Pulmonary artery endothelial cell (primary cell): ENCODE results near the gene PRSS57. TPM values are rescaled to one million over a fixed set of nuclear protein-coding genes. Genes with fewer than 3 reads are reported as not detected.
A peak's percentile ranks its signal among the peaks of the same experiment; 100 is the strongest.
"Not testable (repeated sequence)": the region's sequence is repeated elsewhere in the genome, so short reads cannot be mapped to it uniquely, and the experiment has no call there.

Experiments used
- DNase-seq: peaks from one replicate; pipeline ENCODE4 v3.0.0-alpha.2; 2011; ENCODE audit warnings: low read depth, low spot score
- total RNA-seq: library from RNA; depleted of rRNA; stranded (reverse); fragments of >200 nt; gene quantifications from 2 replicates; pipeline ENCODE4 v1.2.3, GENCODE V29; 2014

The PRSS57 gene
- total RNA-seq, 1 donor from 2014 or later: 0.07 TPM

DNA sequence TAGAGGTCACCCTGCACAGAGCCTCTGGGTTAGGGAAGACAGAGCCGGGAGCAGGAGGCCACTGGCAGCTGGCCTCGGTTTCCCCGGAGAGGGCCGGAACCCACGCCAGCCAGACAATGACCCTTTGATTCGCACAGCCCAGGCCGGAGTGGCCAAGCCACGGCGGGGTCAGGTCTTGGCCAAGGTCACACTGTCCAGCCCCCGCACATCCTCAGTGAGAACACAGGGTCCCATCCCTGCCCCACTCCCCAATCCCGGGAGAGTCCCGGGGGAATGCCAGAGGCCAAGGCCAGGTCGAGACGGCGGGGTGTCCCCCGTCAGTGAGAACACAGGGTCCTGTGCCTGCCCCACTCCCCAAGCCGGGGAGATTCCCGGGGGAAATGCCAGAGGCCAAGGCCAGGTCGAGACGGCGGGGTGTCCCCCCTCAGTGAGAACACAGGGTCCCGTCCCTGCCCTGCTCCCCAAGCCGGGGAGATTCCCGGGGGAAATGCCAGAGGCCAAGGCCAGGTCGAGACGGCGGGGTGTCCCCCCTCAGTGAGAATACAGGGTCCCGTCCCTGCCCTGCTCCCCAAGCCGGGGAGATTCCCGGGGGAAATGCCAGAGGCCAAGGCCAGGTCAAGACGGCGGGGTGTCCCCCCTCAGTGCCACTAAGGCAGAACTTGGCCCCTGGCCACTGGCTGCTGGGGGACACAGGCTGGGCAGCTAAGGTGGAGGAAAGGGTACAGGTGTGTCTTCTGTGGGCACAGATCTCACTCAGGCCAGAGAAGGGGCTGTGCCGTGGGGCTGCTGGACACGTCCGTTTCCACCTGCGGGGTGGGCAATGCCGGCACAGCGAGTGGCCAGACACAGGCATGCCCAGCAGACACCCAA is 20.7 kb downstream of the PRSS57 start:
- no peak for DNase-seq

DNA sequence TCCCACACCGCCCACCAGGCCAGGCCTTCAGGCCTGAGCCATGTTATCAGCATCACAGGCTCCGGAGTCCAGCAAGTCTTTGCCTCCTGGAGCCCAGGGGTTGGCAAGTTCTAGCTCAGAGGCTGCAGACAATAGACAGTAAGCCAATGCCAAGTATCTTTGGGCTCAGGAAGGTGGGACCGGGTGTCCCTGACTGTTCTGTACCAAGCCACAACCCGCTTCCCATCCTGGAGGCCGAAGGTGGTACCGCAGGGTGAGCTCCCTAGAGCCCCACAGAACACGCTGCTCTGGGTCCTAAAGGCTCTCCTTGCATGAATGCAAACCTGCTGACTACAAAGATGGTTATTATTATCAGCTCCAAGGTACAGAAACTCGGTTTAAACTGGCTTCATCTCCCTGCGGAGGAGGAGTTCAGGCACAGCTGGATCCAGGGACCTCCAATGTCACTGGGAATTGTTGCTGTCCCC is 24.6 kb downstream of the PRSS57 start:
- no peak for DNase-seq

DNA sequence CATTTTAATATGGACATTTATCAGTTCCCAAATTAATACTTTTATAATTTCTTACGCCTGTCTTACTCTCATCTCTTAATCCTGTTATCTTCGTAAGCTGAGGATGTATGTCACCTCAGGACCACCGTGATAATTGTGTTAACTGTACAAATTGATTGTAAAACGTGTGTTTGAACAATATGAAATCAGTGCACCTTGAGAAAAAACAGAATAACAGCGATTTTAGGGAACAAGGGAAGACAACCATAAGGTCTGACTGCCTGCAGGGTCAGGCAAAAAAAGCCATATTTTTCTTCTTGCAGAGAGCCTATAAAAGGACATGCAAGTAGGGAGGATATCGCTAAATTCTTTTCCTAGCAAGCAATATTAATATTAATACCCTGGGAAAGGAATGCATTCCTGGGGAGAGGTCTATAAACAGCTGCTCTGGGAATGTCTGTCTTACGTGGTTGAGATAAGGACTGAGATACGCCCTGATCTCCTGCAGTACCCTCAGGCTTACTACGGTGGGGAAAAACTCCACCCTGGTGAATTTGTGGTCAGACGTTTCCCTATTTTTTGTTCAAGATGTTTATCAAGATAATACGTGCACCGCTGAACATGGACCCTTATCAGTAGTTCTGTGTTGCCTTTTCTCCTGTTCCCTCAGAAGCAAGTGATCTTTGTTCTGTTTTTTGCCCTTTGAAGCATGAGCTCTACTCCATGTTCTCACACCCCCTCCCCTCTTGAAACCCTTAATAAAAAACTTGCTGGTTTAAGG is 26.4 kb downstream of the PRSS57 start:
- DNase-seq: not testable (repeated sequence)

DNA sequence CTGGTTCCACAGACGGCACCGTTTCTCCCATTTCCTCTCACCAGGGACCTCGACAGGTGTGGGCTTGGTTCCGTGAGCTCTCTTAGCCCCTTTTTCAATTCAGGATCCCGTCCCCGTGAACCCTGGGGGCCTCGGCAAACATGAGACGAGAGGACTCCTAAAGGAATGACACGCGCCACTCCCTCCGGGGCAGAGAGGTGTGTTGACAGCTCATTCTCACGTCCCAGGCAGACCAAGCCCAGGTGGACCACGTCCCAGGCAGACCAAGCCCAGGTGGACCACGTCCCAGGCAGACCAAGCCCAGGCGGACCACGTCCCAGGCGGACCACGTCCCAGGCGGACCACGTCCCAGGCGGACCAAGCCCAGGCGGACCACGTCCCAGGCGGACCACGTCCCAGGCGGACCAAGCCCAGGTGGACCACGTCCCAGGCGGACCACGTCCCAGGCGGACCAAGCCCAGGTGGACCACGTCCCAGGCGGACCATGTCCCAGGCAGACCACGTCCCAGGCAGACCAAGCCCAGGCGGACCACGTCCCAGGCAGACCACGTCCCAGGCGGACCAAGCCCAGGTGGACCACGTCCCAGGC is 28.2 kb downstream of the PRSS57 start:
- DNase-seq: not testable (repeated sequence)

DNA sequence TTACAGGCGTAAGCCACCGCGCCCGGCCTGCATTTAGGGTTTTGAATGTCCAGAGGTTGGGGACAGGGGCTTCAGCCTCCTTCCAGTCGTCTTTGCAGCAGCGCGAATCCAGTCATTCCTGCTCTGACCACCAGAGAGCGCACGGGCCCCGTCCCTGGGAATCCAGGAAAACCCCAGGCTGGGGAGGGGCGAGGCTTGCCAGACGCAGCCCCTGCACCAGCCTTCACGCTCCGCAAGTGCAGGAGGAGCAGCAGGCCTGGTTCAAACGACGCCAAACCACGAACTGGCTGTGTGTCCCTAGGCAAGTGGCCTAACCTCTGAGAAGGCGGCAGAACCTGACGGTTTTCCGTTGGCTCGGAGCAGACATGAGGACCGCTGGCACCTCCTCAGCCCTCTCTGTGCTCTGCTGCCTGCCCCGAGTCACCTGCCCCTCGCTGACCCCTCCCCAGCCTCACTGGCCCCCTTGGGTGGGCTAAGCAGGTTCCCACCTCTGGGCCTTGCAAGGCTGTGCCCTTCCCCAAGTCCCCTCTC is 30.3 kb downstream of the PRSS57 start:
- DNase-seq: peak; percentile 20

DNA sequence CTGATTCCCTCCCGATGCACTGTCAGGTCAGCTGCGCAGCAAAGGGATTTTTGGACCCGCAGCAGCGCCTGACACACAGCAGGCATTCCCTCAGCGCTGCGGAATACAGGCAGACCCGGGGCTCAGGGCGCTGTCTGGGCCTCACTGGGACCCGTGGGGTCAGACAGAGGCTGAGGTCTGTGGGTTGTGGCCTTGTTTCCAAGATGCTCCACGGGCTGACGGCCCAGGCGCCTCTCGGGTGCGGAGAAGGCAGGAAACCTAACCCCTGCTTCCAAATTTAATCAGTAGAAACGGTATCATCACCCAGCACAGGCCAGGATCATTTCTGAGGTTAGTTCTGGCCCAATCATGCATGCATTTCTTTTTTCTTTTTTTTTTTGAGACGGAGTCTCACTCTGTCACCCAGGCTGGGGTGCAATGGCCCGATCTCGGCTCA is 31.6 kb downstream of the PRSS57 start:
- no peak for DNase-seq

DNA sequence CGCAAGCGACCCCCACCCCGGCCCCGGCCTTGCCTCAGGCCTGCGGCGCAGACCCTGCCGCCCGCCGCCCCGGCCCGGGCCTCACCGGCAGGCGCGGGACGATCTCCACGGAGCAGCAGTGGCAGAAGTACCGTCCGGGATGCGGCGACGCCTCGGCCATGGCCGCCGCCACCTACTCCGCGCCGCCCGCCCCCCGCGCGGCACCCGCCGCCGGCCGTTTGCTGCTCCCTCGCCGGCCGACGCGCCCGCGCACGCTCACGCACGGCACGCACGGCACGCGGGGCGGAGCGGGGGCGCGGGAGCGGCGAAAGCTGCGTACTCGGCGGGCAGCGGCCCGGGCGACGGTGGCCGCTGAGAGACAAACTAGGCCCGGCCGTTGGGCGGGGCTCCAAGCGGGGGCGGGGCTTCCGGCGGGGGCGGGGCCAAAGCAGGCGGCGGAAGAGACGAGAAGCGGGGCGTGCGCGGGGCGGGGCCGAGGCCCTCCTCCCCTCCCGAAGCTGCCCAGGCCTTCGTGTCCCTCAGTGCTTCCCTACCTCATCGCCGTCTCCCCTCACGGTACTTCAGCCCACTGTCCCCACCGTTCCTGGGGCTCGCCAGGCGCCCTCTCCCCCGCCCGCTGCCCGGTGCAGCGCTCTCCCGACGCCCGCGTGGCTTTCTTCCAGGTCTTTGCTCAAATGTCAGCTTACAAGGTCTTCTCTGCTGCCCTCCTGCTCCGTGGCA is 32.1 kb downstream of the PRSS57 start, which contains the start of gene RNF126:
Gene RNF126 (minus strand): TSS at position 253 of the 720 bp plus-strand sequence. CDS start 93 bp downstream, at position 160.
- DNase-seq: peak; percentile 63

DNA sequence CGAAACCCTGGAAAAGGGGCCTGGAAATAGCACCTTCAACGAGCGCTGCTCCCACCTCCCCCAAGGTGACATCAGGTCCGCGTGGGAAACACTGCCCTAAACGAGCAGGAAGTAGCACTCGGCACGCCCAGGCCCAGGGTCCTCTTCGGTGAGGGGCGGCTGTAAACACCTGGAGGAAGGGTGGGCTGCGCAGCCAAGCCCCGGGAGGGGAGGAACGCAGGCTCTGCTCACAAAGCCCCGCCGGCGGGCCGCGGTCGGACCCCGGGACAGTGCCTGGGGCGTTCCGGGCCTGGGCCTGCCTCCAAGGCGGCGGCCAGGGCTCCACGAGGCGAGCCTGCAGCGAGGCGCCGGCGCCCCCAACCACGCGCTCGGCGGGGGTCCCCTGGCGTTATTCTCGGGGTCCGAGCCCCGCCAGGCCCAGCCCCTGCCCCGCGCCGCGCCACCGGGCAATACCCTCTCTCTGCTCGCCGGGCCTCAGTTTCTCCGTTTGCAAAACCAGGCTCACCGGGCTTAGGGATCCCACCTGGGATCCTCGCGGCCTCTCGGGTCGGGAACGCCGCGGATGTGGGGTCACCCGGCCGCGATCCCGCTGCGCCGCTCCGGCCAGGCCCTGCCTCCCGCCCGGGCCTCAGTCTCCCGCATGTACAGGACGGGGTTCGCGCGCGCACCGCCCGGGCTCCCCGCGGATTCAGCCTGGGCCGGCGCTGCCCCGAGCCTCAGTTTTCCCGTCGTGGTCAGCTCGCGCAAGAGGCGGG is 32.9 kb downstream of the PRSS57 start:
- no peak for DNase-seq

DNA sequence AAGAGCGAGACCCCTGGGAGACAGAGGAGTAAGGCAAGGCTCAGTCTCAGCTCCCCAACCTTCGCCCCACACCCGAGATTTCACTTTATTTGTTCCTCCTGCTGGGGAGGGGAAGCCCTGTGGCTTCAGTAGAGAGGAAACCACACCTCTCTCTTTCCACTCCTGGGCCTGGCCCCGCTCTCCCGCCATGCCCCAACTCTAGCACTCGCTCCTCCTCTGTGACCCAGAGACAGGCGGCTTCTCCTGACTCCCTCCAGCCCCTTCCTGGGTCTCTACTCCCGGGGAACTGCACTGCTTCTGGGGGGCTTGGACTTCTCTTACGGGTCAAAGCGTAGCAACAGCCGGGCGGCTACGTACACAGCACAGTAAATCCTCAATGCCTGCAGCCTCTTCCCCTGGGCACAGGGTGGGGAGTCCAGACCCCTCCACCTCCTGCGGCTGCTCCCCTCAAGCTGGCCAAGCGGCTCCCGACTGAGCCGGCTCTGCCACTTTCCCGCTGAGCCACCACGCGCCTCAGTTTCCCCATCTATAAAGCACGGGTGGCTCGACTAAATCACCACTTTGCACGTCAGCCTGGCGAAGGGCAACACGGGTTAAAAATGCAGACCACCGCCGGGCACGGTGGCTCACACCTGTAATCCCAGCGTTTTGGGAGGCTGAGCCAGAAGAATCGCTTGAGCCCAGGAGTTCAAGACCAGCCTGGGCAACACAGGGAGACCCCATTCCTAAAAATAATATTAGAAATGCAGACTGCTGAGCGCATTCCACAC is 33.6 kb downstream of the PRSS57 start:
- DNase-seq: no peak

DNA sequence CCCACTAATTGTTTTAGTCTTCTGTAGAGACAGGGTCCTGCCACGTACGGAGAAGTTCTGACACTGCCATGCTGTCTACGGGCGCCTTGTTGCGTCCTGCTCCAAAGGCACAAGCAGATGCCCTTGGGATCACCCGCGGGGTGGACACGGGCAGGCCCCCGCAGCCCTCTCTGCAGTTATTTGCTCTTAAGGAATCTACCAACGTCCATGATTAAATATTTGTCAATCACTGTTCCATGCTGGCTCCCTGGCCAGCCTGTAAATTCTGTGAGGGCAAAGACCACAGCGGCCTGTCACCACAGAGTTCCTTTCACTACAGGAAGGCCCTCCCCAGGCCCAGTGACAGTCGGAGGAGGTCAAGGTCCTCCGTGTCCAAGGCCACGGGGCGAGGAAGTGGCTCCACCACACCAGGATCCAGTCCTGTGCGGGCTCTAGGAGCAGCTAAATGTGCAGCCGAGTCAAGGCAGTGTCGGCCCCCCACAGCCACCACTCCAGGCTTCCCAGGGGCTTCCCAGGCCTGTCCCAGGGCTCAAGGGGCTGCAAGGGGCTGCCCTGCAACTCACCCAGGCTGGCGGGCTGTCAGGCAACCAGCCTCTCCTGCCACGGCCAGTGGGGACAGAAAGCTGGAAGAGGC is 34.3 kb downstream of the PRSS57 start:
- no peak for DNase-seq

DNA sequence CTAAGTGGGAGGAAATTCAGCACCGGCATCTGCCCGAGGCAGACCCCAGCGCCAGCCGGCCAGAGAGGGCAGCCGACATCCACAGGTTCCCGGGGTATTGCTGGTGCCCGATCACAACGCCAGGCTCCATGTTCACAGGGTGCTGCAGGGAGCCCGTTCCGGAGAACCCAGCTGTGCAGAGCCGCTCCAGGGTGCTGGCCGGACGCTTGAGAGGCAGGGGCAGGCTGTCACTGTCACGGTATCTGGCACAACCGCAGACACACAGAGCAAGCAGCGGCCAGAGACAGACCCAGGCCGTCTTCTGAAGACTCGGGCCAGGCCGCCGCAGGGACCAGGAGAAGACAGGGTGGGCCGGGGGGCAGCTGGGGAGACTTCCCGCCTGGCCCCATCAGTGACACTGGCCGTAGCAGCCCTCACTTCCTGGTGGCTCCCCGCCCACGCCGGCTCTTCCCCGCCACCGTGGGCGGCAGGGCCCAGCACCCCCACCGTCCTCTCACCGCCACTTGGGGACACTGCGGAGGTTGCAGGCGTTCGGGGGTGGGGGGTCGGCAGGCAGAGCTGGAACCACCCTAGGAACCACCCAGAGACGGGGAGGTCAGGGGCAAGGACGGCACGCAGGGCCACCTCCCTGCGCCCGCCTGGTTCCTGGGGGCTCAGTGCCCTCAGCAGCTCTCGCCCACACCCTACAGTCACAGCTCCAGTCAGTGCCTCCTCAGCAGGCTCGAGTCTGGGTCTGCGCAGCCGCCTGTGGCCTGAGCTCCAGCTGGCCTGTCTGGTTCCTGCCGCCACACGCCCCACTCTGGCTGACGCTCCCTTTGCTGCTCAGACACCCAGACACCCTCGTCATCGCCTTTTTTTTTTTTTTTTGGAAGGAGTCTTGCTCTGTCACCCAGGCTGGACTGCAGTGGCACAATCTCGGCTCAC is 36.1 kb downstream of the PRSS57 start:
- no peak for DNase-seq

DNA sequence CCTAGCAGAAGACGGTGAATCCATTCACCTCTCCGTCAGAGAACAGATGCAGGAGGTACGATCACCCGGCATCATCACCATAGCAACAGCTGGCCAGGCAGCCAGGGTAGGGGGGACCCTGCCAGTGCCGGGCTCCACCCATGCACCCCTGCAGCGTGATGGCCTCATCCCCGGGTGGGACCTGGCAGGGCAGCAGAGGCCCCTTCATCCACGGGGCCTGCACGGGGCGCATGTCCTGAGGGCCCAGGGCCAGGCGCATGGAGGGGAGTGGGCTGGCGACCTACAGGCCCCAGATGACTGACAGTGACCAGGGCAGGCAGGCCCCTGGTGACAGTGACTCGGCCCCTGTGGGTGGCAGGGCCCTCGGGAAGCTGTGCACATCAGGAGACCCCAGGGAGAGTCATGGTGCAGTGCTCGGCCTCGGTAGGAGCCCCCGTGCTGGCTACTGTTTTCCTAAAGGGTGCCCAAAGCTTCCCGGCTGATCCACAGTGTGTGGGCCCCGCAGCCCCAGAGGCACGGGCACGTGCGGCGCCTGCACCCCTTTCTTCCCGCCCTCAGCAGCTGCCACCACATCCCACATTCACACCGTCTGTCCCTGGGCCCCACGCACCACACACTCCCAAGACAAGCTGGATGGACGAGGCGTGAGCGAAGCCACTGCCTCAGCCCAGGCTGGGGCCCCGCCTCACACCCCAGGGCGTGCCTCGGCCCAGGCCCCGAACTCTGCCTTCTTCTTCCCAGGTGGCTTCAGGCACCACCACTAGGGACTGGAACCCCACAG is 37.0 kb downstream of the PRSS57 start:
- DNase-seq: no peak

DNA sequence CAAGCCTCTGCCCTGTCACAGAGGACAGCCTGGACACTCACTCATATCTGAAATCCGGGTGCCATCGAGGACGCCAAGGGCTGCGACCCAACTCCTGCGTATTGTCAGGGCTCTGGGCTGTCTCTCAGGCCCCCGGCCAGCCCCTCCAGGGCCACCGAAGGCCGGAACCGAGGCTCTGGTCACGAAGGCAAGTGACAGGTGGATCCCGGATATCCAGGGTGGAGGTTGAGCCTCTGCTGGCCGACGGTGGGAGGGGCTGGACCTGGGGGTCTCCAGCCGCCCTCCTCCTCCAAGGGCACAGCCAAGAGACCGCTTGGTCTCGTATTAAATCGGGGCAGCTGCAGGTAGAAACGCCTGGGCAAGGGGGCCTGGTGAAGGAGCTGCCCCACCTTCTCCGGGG is 37.6 kb downstream of the PRSS57 start:
- no peak for DNase-seq

DNA sequence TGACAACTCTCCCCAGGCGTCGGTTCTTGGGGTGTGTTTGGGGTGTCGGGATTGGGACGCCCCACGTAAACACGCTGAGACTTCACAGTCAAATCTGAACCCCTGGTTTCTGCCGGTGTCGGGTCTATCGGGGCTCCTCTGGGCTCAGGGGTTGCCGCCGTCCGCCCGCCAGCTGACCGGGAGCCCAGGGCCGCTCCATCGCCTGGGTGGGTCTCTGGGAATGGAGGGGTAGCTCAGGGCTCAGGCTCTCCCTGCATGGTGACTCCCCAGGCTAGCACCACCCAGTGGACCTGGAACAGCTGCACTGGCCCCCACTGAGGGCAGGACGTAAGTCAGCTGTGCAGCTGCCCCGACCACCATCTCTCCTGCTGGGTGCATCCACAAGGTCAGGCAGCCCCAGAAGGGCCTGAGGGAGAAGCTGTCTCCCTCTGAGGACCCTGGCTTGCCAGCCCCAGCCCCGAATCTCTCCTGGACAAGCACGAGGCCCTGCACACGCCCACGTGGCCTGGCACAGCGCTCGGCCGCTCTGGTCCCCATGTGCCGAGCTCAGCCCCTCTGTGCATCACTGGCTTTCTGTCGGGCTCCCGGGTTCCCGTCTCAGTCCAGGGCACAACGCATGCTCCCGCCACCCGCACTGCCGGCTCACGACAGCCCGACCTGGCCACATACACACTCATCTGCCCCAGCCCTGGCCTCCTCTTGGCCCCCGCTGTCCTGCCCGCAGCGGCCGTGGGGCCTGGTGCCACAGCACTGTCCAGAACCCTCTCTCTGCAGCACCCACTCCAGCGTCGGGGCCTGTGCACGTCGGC is 38.3 kb downstream of the PRSS57 start:
- DNase-seq: no peak

DNA sequence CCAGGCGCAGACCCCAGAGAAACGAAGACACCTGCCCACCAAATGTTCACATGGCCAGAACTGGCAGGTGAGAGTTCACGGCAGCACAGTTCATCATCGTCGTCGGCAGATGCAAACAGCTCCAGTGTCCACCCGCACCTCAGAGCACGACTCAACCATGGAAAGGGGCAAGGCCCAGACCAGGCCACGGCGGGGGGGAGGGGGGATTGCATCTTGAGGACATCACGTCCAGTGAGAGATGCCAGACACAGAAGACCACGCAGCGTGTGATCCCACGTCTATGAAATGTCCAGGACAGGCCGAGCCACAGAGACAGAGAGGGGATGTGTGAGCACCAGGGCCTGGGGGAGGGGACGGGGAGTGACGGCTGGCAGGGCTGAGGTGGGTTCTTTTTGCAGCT is 39.6 kb downstream of the PRSS57 start:
- no peak for DNase-seq

DNA sequence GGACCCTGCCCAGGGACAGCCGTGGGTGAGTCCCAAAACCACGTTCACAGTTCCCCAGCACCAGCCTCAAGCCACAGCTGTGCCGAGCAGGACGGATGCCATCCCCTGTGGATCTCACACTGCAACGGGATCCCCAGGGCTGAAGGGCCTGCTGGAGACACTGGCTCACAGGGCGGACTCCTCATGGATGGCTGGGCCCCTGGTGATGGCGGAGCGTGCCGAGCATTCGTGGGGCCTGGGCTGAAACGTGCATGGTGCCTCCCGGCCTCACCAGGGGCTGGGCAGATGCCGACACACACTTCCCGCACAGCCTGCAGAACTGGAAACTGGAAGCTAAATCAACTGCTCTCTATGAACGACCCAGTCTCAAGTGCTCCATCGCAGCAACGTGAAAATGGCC is 41.8 kb downstream of the PRSS57 start:
- no peak for DNase-seq
